Endodermal cell (in vitro differentiated cells): ENCODE measurements around the gene ATP13A3. TPM values are rescaled to one million over a fixed set of nuclear protein-coding genes. Genes with fewer than 3 reads are reported as not detected.

Experiments
- DNase-seq: peaks from one replicate; pipeline ENCODE4 v3.0.0-alpha.2; 2017
- H3K27ac ChIP-seq: 2 replicates; pipeline ENCODE4 v1.5.1; 2013; ENCODE audit warnings: mild to moderate bottlenecking, low read depth, low read length, moderate library complexity
- H3K27me3 ChIP-seq: 2 replicates; pipeline ENCODE4 v1.6.1; 2013; ENCODE audit warnings: mild to moderate bottlenecking, low read length, moderate library complexity; ENCODE audit not compliant: insufficient read depth, control insufficient read depth, poor library complexity, severe bottlenecking
- H3K36me3 ChIP-seq: 2 replicates; pipeline ENCODE4 v1.7.0; 2013; ENCODE audit warnings: mild to moderate bottlenecking, low read length, moderate library complexity; ENCODE audit not compliant: control insufficient read depth, insufficient read depth
- H3K4me1 ChIP-seq: one replicate; pipeline ENCODE4 v1.7.0; 2013; ENCODE audit warnings: low read length; ENCODE audit not compliant: control insufficient read depth, insufficient read depth
- H3K4me3 ChIP-seq: 2 replicates; pipeline ENCODE4 v1.5.1; 2013; ENCODE audit warnings: mild to moderate bottlenecking, low read length, moderate library complexity
- H3K9ac ChIP-seq: 2 replicates; pipeline ENCODE4 v1.6.1; 2013; ENCODE audit warnings: mild to moderate bottlenecking, low read length, moderate library complexity; ENCODE audit not compliant: poor library complexity, severe bottlenecking; ENCODE audit errors: extremely low read depth
- H3K9me3 ChIP-seq: 2 replicates; pipeline ENCODE4 v1.6.1; 2013; ENCODE audit warnings: mild to moderate bottlenecking, low read length, moderate library complexity; ENCODE audit not compliant: control insufficient read depth
- H3K27ac Mint-ChIP-seq: 2 replicates; pipeline ENCODE4 v1.8.0; 2020; ENCODE audit warnings: mixed read lengths
- H3K27me3 Mint-ChIP-seq: 2 replicates; pipeline ENCODE4 v1.8.0; 2021; ENCODE audit warnings: mild to moderate bottlenecking, mixed read lengths; ENCODE audit not compliant: insufficient read depth
- H3K36me3 Mint-ChIP-seq: 2 replicates; pipeline ENCODE4 v1.8.0; 2020; ENCODE audit warnings: low read depth, mixed read lengths
- H3K4me1 Mint-ChIP-seq: 2 replicates; pipeline ENCODE4 v1.8.0; 2020; ENCODE audit warnings: mixed read lengths
- H3K4me3 Mint-ChIP-seq: 2 replicates; pipeline ENCODE4 v1.8.0; 2020; ENCODE audit warnings: mild to moderate bottlenecking, moderate library complexity, mixed read lengths
- H3K9me3 Mint-ChIP-seq: 2 replicates; pipeline ENCODE4 v1.8.0; 2020; ENCODE audit warnings: mild to moderate bottlenecking, mixed read lengths
- WGBS, 2 experiments: methylation state at CpG; one replicate each; pipeline versions ENCODE4 v1.1.5 to v1.1.7; 2013; ENCODE audit warnings: missing lambda C conversion rate in 2 of 2, mixed read lengths in 1 of 2; ENCODE audit not compliant: insufficient coverage in 1 of 2, insufficient read length in 1 of 2; 5-methylcytosine and 5-hydroxymethylcytosine counted together
- total RNA-seq, 2 donors: library from RNA; stranded (reverse); fragmentation: NEBNext Ultra II Directional in 1 of 2; extraction: Animal tissue kit (Norgen Biotek cat#: 25700) in 1 of 2; gene quantifications; 2 replicates in 1 of 2; 3 replicates in 1 of 2; pipeline ENCODE4 v1.2.1, GENCODE V29; 2021
- TF ChIP-seq, protein P1 (sequence below): fragments of 200-600 bp; sonication (generic); conservative IDR thresholded peaks from 2 replicates; pipeline ENCODE4 v1.5.0; 2021; ENCODE audit warnings: antibody characterized with exemption, mild to moderate bottlenecking

ATP13A3 gene
- total RNA-seq, 2 donors from 2014 or later, result 99.7 to 125 TPM

DNA sequence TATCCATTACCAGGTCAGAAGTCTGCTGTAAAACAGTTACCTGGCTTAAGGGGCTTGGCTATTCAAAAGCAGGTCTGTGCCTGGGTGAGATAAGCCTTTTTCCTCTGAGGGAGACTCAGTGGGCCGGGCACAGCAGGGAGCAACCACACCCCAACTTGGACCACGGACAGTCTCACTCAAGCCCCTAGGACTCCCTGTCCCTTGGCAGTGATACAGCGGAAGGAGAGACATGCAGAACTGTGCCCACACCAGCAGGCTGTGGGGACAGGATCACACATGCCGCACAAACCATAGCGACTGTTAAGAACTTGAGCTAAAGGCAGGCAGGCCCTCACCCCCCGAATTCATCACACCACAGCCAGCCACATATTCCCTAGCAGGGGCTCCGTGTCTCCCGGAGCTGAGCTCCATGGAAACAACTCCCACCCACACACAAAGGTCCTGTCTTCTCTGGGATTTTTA lies 84.9 kb downstream of the ATP13A3 start:
- H3K4me3 Mint-ChIP-seq, result no peak overlapping the region
- peaks cover 23% of the 10 kb centered on the region for H3K27me3 Mint-ChIP-seq
- peaks cover 9% of the 10 kb centered on the region for H3K36me3 Mint-ChIP-seq
- no peaks in the 10 kb centered on the region for H3K4me1 Mint-ChIP-seq
- Histone ChIP-seq H3K4me1 (peaks cover 10% of the 10 kb centered on the region), H3K4me3 (no peak overlapping the region), H3K36me3 (peaks cover 34% of the 10 kb centered on the region), H3K27me3 (peaks cover 28% of the 10 kb centered on the region), H3K9me3 (no peaks in the 10 kb centered on the region), H3K27ac (no peak overlapping the region), H3K9ac (no peak overlapping the region)
- no peaks in the 10 kb centered on the region for H3K9me3 Mint-ChIP-seq
- TF ChIP-seq, protein P1, sequence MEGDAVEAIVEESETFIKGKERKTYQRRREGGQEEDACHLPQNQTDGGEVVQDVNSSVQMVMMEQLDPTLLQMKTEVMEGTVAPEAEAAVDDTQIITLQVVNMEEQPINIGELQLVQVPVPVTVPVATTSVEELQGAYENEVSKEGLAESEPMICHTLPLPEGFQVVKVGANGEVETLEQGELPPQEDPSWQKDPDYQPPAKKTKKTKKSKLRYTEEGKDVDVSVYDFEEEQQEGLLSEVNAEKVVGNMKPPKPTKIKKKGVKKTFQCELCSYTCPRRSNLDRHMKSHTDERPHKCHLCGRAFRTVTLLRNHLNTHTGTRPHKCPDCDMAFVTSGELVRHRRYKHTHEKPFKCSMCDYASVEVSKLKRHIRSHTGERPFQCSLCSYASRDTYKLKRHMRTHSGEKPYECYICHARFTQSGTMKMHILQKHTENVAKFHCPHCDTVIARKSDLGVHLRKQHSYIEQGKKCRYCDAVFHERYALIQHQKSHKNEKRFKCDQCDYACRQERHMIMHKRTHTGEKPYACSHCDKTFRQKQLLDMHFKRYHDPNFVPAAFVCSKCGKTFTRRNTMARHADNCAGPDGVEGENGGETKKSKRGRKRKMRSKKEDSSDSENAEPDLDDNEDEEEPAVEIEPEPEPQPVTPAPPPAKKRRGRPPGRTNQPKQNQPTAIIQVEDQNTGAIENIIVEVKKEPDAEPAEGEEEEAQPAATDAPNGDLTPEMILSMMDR, result no peak
- H3K27ac Mint-ChIP-seq, result no peak overlapping the region
- WGBS, 2 experiments, result 89 to 90% methylated on average over 4 to 8 of the region's 8 CpGs
- no peak for DNase-seq

DNA sequence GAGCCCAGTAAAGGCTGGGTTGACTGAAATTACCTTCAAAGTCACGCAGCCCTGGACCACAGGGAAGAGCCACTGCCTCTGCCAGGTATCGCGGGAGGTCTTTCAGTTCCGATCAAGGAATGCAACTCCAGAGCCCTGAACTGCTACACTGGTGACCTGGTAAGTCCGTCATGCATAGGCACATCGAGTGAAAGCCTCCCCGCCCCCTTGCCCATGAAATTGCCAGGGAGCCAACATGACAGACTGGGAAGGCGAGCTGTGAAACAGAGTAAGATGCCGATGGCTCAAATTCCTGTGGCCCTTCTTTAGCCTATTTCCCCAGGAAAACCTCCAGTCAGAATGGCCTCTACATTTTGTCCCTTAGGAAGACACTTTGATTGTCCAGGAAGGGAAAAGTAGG lies 85.5 kb downstream of the ATP13A3 start:
- H3K27me3 ChIP-seq, result peaks cover 34% of the 10 kb centered on the region
- H3K9me3 Mint-ChIP-seq, result no peaks in the 10 kb centered on the region
- H3K27me3 Mint-ChIP-seq, result peaks cover 27% of the 10 kb centered on the region
- TF ChIP-seq, protein P1, result no peak
- H3K27ac Mint-ChIP-seq, result no peak overlapping the region
- no peak for DNase-seq
- H3K4me3 ChIP-seq, result no peak overlapping the region
- H3K4me1 ChIP-seq, result peaks cover 10% of the 10 kb centered on the region
- no peak overlapping the region for H3K4me3 Mint-ChIP-seq
- 93 to 95% methylated on average over 5 to 9 of the region's 9 CpGs for WGBS, 2 experiments
- H3K4me1 Mint-ChIP-seq, result peaks cover 2% of the 10 kb centered on the region
- peaks cover 29% of the 10 kb centered on the region for H3K36me3 ChIP-seq
- H3K27ac ChIP-seq, result no peak overlapping the region
- H3K9me3 ChIP-seq, result no peaks in the 10 kb centered on the region
- peaks cover 9% of the 10 kb centered on the region for H3K36me3 Mint-ChIP-seq
- H3K9ac ChIP-seq, result no peak overlapping the region

- 95 to 96% methylated on average over 13 to 15 of the region's 15 CpGs for WGBS, 2 experiments
- peaks cover 17% of the 10 kb centered on the region for H3K36me3 ChIP-seq
- TF ChIP-seq, protein P1, result no peak
- H3K9me3 ChIP-seq, result no peaks in the 10 kb centered on the region
- H3K4me3 ChIP-seq, result no peak overlapping the region
- H3K4me1 Mint-ChIP-seq, result peaks cover 7% of the 10 kb centered on the region
- H3K27me3 ChIP-seq, result peaks cover 48% of the 10 kb centered on the region
- peaks cover 10% of the 10 kb centered on the region for H3K4me1 ChIP-seq
- peaks cover 37% of the 10 kb centered on the region for H3K27me3 Mint-ChIP-seq
- no peak for DNase-seq
- peaks cover 4% of the 10 kb centered on the region for H3K36me3 Mint-ChIP-seq
- H3K4me3 Mint-ChIP-seq, result no peak overlapping the region
- no peak overlapping the region for H3K27ac Mint-ChIP-seq
- H3K9ac ChIP-seq, result no peak overlapping the region
- H3K9me3 Mint-ChIP-seq, result no peaks in the 10 kb centered on the region
- H3K27ac ChIP-seq, result no peak overlapping the region
Observed at GRCh38 chr3:194399874-194400411, 86.9 kb downstream of the ATP13A3 start.
